AG09319 (cell line): ENCODE data around the gene DISP3.

Source experiments
- DNase-seq: peaks from one replicate; pipeline ENCODE4 v3.0.0-alpha.2; 2010; ENCODE audit warnings: low read depth; ENCODE audit errors: extremely low read depth
- CTCF ChIP-seq: IDR thresholded peaks from 2 replicates; pipeline ENCODE4 v1.5.1; 2011; ENCODE audit warnings: low read depth, mild to moderate bottlenecking, inconsistent platforms, low read length, moderate library complexity

DISP3 gene

GRCh38 chr1:11526071-11526895, 47.3 kb downstream of the DISP3 start:
- no peak for TF ChIP-seq CTCF
- no peak for DNase-seq

GRCh38 chr1:11527541-11528452, 48.8 kb downstream of the DISP3 start:
- DNase-seq = no peak
- no peak for TF ChIP-seq CTCF

GRCh38 chr1:11528611-11529261, 49.8 kb downstream of the DISP3 start:
- DNase-seq = no peak

GRCh38 chr1:11529330-11529729, 50.4 kb downstream of the DISP3 start:
- DNase-seq = no peak
- TF ChIP-seq CTCF = no peak

More at GRCh38 chr1:11528611-11529261, 49.8 kb downstream of the DISP3 start:
- no peak for TF ChIP-seq CTCF

- no peak for DNase-seq
- no peak for TF ChIP-seq CTCF
Observed at GRCh38 chr1:11529763-11530730, 51.1 kb downstream of the DISP3 start.

- no peak for TF ChIP-seq CTCF
- DNase-seq = no peak
Observed at GRCh38 chr1:11530731-11531311, 51.9 kb downstream of the DISP3 start.
